ENCODE data around the gene GFER. TPM values are rescaled to one million over a fixed set of nuclear protein-coding genes. Genes with fewer than 3 reads are reported as not detected.

The GFER gene
- total and polyA plus RNA-seq, 9 of the 15 experiments (the other 6 are each of a cell fraction or from before 2014, with no cell fraction given): 4.3 to 53.7 (median 19.8) TPM

- TF ChIP-seq NR3C1 (CRISPR knock-in tag; IDR thresholded peaks at IDR 0.05) (no peak), ZNF324 (CRISPR knock-in tag; IDR thresholded peaks at IDR 0.05) (no peak), ARID4B (CRISPR knock-in tag; IDR thresholded peaks at IDR 0.05) (peak; percentile 96), TEAD1 (CRISPR knock-in tag; IDR thresholded peaks at IDR 0.05) (0 out of 4 replicates have a peak, but pooled peaks of 1 of the 2 experiments have one; percentile 12), PHF21A (IDR thresholded peaks at IDR 0.05; ENCODE audit: borderline replicate concordance, low read depth) (no peak), KDM5B (IDR thresholded peaks at IDR 0.05; ENCODE audit: insufficient replicate concordance, low read depth, low read length) (no peak), IRF1 (CRISPR knock-in tag; IDR thresholded peaks at IDR 0.05; ENCODE audit: borderline replicate concordance) (no peak), ZNF764 (CRISPR knock-in tag; IDR thresholded peaks at IDR 0.05; ENCODE audit: low read depth) (no peak), FOS (IDR thresholded peaks at IDR 0.05; ENCODE audit: extremely low read depth, insufficient read length) (no peak), SMAD2 (IDR thresholded peaks at IDR 0.05; ENCODE audit: low read depth, low read length) (no peak), ESRRB (CRISPR knock-in tag; IDR thresholded peaks at IDR 0.05; ENCODE audit: borderline replicate concordance) (no peak), ZBTB40 (IDR thresholded peaks at IDR 0.05) (no peak), ZBTB40 (CRISPR knock-in tag; IDR thresholded peaks at IDR 0.05) (no peak)
Measured at GRCh38 chr16:2003827-2004641, 20.0 kb downstream of the GFER start (continued).
